Hippocampal formation (tissue), 2 donors: ENCODE measurements around the gene TRIM23.
"Not testable (repeated sequence)": the region's sequence is repeated elsewhere in the genome, so short reads cannot be mapped to it uniquely, and the experiment has no call there.

Experiments
- DNase-seq, 2 donors: peaks; one replicate each; lab custom pipeline; 2025; lab: John Stamatoyannopoulos, UW

The TRIM23 gene

GRCh38 chr5:65624025-65624570 lies at the start of gene TRIM23:
Gene TRIM23 (minus strand): TSS chr5:65624333. CDS start chr5:65624274, 59 bp downstream.
- peak; percentile 91 to 97 for DNase-seq

DNA sequence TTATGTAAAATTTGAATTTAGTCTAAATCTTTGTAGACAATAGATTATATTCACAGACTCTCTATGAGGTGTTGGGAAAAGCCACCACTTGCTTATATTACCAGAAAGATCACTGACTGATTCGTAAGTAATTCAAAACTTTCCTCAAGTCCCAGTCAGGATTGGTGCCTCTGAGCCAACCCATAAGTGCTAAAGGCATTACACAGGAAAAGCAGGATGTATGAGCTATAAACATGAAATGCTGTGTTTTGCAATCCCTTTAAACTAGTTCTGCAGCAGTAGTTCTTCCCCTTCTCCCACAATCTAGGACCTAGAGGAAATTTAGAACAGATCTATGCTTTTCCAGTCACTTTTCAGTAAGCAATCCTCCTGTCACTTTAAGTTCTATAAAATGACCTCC lies 48.7 kb upstream of the TRIM23 start:
- DNase-seq, result no peak

- DNase-seq, result no peak
These were observed 44.6 kb upstream of the TRIM23 start for GRCh38 chr5:65668696-65669095.

GRCh38 chr5:65663804-65664521 lies 39.8 kb upstream of the TRIM23 start:
- DNase-seq, result no peak

DNA sequence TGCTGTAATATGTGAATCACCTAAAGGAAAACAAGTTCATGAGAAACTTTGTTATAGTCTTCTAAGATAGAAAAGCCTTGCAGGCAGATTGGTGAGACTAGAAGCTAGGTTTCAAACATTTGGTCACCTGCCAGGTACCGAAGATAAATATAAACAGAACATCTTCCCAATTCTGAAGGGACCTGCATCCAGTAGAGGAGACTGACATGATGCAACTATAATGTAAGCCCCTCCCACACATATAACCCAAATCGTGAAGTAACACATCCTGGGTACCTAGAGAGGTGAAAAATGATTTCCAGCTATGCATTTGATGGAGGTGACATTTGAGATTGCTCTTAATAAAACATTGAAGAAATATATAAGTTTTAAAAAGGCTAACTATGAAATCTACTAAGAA lies 30.6 kb upstream of the TRIM23 start:
- no peak for DNase-seq

GRCh38 chr5:65651144-65651543 lies 27.0 kb upstream of the TRIM23 start:
- DNase-seq, result no peak

- no peak for DNase-seq
These were observed 23.8 kb upstream of the TRIM23 start for GRCh38 chr5:65647941-65648340.

DNA sequence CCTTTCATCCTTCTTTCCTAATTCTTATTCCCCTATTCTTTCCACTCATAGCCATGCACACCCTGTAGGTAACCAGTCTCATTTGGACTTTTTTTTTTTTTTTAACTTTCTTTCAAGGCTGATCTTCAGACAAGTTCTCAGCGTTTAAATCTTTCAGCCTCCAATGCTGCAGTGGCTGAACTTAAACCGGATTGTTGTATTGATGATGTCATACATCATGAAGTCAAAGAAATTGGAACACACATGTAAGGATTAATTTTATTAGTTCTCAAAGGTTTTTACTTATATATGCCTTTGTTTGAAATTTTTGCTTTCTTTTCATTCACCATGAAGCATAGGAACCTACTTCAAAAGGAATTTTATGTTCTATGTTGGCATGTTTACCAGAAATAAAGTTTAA lies 22.8 kb upstream of the TRIM23 start:
- no peak for DNase-seq

- no peak for DNase-seq
These were observed 16.1 kb upstream of the TRIM23 start for GRCh38 chr5:65640240-65640639.

GRCh38 chr5:65630981-65631380 lies 6.8 kb upstream of the TRIM23 start:
- DNase-seq, result no peak

DNA sequence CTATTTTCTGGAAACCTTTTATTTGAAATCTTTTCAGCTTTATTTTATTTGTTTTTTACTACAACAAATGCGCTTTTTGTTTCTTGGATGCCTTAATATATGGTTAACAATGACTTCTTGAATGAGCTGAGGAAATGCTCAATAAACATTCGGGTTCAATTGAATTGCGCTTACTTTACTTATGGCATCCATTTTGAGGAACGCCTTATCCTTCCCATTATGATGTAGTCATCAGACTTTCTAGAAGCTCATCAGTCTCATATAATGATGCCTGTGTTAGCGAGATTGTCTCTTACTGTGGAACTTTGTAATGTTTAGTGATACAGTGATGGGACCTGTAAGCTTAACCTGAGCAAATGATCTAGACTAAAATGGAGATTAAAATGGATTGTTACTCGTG lies 1.6 kb upstream of the TRIM23 start:
- no peak for DNase-seq

GRCh38 chr5:65624571-65625555 lies 730 bp upstream of the TRIM23 start, which contains the start of the genes SHLD3 and TRAPPC13:
Gene SHLD3 (plus strand): TSS chr5:65625027. CDS start chr5:65629588, 4,561 bp downstream.
Gene TRAPPC13 (plus strand): TSS chr5:65625027. CDS start chr5:65625061, 34 bp downstream.
- DNase-seq, result peak; percentile 89 to 97

- DNase-seq, result no peak
These were observed 651 bp downstream of the TRIM23 start for GRCh38 chr5:65623482-65623881.

DNA sequence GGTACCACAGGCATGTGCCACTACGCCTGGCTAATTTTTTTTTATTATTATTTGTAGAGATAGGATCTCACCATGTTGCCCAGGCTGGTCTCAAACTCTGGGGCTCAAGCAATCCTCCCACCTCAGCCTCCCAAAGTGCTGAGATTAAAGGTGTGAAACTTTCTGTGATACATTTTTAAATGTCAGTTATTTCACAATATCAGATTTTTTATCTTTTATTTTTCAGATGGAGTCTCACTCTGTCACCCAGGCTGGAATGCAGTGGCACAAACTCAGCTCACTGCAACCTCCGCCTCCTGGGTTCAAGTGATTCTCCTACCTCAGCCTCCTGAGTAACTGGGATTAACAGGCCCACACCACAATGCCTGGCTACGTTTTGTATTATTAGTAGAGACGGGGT lies 2.2 kb downstream of the TRIM23 start:
- not testable (repeated sequence) for DNase-seq

DNA sequence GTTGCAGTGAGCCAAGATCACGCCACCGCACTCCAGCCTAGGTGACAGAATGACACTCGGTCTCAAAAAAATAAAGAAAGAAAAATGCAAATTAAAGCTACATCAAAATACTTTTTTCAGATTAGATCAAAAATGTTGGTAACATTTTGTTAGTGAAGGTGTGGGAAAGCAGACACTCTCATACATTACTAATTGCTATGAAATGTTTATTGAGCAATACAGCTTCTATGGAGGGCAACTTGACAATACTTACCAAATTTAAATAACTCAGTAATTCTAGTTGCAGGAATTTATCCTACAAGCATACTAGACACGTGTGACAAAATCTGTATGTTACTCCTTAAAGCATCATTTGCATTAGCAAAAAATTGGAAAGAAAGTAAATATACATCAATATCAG lies 4.1 kb downstream of the TRIM23 start:
- DNase-seq, result no peak

- no peak for DNase-seq
These were observed 11.7 kb downstream of the TRIM23 start for GRCh38 chr5:65612298-65612907.

GRCh38 chr5:65611524-65611923 lies 12.6 kb downstream of the TRIM23 start:
- DNase-seq, result no peak

GRCh38 chr5:65601761-65602160 lies 22.4 kb downstream of the TRIM23 start:
- not testable (repeated sequence) for DNase-seq

GRCh38 chr5:65588694-65589093 lies 35.4 kb downstream of the TRIM23 start:
- DNase-seq, result no peak

- no peak for DNase-seq
These were observed 47.0 kb downstream of the TRIM23 start for GRCh38 chr5:65577141-65577540.

- DNase-seq, result no peak
These were observed 53.4 kb downstream of the TRIM23 start for GRCh38 chr5:65570598-65571226.
